NCI-H2107 (cell line): ENCODE data around the gene SLC16A12.
"Not testable (repeated sequence)": the region's sequence is repeated elsewhere in the genome, so short reads cannot be mapped to it uniquely, and the experiment has no call there.

ENCODE experiments used
- DNase-seq: peaks from one replicate; lab custom pipeline; 2025; lab: John Stamatoyannopoulos, UW

Gene SLC16A12

DNA sequence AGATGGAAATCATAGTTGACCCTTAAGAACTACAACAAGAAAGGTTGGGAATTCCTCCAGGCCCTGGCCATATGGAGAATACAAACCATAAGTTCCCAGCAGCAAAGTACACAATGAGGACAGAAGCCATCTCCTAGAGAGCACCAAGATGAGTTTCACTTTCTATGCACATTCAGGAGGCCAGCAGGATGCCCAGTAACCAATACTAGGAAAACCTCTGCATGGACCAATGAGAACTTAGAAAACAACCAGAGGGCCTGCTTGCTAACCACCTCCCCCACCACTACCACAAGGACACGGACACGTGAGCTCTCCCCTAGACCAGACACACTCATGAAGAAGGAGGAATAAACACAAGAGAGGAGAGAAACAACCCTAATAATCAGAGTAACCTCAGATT is 64.8 kb downstream of the SLC16A12 start:
- DNase-seq, result no peak

- no peak for DNase-seq
Measured at GRCh38 chr10:89469517-89469916, 65.9 kb downstream of the SLC16A12 start.

- DNase-seq, result no peak
Measured at GRCh38 chr10:89468191-89468965, 67.0 kb downstream of the SLC16A12 start.

GRCh38 chr10:89466599-89467035 is 68.8 kb downstream of the SLC16A12 start:
- DNase-seq, result no peak

DNA sequence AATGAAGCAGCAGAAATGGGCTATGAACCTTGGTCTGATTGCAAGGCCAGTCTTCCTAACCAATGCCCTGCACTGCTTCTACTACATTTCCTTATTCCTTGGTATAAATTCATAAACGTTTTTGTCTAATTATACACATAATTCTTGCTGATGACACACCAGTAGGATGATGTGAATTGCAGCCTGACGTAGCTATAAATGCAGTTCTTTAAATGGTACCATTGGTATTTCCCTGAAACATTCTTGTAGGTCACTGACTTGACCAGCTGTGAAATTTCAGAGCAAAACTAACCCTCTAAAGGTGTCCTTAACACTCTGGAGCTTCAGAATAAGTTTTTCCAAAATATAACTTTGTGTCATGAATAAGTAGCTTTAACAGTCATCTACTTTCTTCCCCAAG is 70.2 kb downstream of the SLC16A12 start:
- DNase-seq, result no peak

DNA sequence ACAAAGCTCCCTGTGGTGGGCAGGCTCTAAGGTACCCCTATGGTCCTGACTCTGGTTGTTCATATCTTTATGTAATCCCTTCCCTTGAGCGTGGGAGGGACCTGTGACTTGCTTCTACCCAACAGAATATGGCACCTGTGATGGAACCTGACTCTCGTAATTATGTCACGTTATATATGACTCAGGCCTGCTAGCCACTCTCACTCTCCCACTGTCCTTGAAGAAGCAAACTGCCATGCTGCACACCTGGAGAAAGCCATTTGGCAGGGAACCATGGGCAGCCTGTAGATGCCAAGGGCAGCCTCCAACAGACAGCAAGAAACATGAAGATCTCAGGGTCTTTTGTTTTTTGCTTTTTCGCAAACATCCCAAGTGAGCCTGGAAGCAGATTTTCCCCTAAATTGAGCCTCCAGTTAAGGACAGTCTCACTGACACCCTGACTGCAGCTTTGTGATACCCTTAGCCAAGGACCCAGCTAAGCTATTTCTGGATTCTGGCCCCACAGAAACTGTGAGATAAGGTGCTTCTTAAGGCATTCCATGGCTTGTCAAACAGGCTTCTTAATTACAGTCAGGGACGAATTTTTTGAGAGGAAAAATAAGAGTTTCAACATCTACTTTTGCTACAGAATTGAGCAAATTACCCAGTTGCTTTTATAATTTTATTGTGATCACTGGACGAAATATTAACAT is 71.4 kb downstream of the SLC16A12 start:
- no peak for DNase-seq

- no peak for DNase-seq
Measured at GRCh38 chr10:89458784-89459183, 76.6 kb downstream of the SLC16A12 start.

DNA sequence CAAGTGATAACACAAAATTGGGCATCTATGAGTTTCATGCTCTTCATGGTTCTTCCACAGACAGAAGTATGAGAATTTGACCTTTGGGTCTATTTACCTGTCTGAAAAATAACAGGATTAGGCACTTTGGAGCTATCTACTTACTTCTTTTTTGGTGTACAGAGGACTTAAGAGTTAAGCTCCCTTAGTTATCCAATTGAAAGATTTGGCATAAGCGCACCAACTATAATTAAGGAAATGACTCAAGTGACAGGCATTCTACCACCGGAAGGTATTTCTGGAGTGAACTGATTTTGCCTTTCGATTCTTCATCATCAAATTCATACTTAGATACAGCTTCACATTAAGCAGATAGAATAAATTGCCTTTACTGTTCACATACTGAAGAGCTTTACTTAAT is 77.1 kb downstream of the SLC16A12 start:
- no peak for DNase-seq

DNA sequence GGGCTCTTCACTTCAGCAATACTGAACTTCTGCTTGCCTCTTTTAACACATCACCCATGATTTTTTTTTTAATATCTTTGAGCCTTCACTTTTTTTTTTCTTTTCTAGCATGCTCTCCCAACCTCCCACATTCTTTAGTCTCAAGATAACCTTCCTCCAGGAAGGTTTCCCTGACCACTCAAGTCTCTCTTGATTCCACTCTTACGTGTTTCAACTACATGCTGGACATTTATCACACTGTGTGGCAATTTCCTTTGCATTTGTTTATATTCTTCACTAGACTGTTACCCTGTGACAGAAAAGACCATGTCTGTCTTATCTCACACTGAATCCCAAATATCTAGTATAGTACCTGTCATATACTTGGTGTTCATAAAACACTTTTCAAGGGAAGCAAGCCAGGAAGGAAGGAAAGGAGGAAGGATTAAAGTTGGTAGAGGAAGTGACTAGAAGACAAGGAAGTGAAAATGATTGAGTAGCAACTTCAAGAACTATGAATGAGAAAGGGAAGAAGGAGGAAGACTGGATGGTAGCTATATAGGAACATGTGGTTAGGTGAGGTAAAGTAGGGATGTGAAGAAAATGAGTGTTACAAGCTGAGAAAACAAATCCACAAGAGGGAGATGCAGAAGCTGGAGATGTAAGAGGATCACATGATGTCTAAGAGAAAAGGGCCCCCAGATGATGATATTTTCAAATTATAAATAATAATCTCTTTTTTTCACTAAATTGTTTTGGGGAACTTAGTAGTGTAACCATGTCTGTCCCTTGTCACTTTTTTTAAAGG is 80.6 kb downstream of the SLC16A12 start:
- no peak for DNase-seq

- DNase-seq, result no peak
Measured at GRCh38 chr10:89452193-89452592, 83.2 kb downstream of the SLC16A12 start.

DNA sequence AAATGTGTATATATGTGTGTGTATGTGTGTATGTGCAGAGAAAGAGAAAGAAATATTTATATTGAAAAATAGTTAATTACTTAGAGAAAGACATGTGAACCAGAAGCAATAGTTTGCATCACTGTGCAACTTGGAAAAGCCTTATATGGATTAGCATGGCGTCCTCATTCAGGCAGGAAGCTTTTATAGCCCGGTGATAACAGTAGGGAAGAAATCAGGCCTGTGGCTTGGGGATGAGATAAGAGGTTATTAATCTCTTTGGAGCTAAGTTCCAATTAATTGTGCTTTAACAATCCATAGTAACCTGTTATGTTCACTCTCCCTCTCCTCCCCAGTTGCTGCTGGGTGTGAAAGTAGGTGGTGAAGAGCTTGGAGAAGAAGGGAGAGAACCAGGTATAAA is 84.5 kb downstream of the SLC16A12 start:
- no peak for DNase-seq

DNA sequence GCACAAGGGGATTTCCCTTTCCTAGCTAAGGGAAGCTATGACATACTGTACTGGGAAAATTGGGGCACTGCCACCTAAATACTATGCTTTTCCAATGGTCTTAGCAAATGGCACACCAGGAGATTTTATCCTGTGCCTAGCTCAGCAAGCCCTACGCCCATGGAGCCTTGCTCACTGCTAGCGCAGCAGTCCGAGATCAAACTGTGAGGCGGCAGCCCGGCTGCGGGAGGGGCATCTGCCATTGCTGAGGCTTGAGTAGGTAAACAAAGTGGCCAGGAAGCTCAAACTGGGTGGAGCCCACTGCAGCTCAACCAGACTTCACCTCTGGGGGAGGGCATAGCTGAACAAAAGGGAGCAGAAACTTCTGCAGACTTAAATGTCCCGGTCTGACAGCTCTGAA is 90.6 kb downstream of the SLC16A12 start:
- not testable (repeated sequence) for DNase-seq

DNA sequence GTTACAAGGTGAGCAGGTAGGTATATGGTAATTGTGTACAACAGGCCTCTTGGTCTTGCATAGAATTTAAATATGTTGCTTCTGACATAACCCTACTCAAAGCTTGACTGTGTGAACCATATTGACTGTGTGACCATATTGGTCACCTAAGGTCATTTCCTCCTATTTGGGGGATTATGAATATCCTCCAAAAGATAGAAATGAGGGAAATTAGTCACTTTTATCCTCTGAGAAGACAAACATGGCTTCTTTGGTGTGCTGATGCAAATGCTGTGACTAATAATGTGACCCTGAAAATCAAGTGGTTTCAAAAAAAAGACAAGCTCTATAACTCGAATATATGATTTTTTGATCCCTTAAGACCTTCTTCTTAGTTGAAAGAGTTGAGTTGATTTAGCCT is 93.1 kb downstream of the SLC16A12 start:
- no peak for DNase-seq

DNA sequence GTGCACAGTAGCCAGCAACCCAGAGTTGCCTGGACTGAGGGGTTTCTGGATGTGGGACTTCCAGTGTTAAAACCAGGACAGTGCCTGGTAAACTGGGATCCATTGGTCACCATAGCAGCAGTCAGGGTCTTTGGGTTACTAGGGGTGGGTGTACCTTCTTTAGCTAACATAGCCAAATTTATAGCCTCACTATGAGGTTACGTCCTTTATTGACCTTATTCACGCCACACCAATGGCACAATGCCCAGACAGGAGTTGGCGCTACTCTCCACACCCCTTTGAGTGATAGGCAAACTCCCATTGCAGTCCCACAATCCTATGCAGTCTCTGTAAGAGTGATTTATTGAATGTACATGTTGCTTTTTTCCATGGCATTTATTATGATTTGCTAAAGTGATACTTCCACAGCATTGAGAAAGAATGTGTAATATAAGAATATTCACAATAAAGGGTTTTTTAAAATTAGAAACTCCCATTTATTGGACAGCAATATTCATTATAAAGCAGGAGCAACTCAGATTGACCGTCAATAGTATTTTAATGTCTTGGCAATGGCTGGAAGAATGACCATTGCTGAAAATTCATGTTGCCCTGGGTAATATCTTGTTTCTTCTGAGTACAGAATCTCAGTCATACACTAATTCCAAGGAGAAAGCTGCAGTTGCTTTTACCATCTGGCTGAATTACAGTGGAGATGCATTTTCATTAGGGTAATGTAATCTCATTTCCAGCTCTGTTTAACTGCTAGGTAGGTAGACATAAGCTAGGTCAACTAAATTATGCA is 95.0 kb downstream of the SLC16A12 start:
- DNase-seq, result no peak

DNA sequence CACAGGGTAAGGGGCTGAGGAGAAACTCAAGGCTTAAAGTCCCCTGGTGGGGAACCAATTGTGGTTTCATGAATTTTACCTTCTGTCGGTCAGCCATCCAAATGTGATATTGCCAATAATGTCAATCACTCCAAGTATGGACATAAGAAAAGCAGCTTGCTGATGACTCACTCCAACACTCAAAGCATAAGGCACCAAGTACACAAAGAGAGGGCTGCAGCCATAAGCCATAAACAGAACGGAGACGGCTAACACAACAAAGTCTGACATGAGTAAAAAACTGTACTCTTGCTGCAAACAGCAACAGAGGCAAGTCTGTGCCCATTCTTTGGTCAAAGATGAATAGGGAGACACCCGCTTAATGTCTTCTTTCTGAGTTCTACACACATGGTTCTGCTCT is 96.9 kb downstream of the SLC16A12 start:
- no peak for DNase-seq

DNA sequence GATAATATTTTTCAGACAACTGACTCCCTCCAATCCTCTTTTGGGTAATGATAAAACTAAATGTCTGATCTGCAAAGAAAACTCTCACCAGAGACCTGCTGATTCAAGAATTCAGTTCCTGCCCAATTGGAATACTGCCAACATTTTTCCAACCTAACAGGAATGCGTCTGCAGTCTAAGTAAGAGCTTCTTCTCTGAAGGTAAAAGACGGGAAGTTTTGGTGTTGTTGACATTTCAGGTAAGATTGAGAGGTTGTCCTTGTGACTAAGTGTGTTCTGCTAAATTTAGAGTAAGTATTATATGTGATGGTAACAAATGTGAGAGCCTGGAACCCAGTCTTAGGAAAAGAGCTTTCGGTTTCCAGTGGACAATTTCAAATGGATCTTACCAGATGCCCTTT is 103.4 kb downstream of the SLC16A12 start:
- no peak for DNase-seq

DNA sequence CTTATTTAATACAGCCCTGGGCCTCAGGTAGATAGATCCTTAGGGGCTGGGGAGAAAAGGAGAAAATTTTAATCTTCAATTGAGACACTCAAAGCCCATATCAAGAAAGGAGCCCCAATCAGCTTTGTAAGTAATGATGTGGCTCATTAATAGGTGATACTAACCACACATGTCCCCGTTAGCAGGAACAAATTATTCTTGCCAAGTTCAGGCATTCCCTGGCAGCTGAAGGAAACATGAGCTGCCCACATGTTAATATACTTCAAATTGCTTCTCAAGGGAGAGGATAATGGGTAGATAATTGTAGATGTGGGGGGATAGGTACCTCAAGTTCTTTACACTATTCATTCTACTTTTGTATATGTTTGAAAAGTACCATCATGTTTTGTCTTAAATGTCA is 106.5 kb downstream of the SLC16A12 start:
- DNase-seq, result no peak

- DNase-seq, result no peak
Measured at GRCh38 chr10:89427629-89428028, 107.8 kb downstream of the SLC16A12 start.

GRCh38 chr10:89426230-89426868 is 109.0 kb downstream of the SLC16A12 start:
- DNase-seq, result no peak

DNA sequence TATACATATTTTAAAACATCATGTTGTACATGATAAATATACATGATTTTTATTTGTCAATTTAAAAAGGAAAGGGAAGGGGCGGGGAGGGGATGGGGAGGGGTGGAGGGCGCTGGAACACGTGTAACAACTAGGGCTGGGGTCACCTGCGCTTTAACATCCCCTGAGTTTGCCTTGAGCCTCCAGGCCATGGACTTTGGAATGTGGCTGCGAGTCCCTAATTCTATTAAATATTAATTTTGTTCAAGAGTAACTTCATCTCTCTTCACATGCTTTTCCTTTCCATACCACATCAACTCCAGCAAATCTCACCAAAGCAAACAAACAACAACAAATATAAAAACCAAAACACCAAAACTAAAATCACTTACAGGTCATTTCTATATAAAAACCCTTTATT is 110.4 kb downstream of the SLC16A12 start:
- DNase-seq, result no peak

DNA sequence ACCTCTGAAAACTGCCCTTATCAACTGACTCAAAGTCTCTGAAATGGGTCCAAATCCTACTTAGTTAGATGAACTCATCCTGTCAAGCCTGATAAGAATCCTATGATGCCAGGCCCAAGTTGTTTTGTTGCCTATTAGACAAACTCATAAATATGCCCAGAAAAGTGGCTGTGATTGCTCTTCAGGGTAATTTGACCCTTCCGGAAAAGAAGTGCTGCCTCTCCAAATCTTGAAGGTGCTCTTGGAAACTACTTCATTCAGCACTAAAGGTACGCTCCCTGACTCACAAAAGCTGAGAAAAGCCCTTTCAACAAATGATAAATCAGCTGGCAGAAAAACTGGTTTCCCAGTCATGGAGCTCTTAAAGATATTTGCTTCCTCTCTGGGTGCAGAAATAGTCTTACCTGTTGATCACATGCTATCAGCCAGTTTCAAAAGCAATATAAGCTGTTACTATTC is 114.3 kb downstream of the SLC16A12 start:
- DNase-seq, result no peak
